ENCODE results near the gene OR6C6.

DNA sequence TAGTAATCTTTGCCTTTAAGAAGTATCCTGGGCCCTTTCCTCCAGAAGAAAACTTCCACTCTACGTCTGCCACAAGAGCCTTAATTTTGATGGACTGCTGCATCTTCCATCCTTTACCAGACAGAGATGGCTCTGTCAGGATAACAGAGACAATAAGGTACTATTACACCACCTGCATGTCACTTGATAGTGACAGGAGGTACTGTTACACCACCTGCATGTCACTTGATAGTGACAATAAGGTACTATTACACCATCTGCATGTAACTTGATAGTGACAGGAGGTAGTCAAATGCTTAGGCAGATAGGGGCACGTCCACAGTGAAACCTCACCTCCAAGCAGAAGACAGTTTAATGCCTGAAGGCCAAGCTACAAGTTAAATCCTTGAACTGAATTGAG is 38.1 kb downstream of the OR6C6 start:
- TF ChIP-seq, protein P1, sequence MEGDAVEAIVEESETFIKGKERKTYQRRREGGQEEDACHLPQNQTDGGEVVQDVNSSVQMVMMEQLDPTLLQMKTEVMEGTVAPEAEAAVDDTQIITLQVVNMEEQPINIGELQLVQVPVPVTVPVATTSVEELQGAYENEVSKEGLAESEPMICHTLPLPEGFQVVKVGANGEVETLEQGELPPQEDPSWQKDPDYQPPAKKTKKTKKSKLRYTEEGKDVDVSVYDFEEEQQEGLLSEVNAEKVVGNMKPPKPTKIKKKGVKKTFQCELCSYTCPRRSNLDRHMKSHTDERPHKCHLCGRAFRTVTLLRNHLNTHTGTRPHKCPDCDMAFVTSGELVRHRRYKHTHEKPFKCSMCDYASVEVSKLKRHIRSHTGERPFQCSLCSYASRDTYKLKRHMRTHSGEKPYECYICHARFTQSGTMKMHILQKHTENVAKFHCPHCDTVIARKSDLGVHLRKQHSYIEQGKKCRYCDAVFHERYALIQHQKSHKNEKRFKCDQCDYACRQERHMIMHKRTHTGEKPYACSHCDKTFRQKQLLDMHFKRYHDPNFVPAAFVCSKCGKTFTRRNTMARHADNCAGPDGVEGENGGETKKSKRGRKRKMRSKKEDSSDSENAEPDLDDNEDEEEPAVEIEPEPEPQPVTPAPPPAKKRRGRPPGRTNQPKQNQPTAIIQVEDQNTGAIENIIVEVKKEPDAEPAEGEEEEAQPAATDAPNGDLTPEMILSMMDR (IDR thresholded peaks at IDR 0.05; ENCODE audit: borderline replicate concordance, extremely low read depth, low read length, poor library complexity, severe bottlenecking) = no peak
- no peak for TF ChIP-seq EZH2 (IDR thresholded peaks at IDR 0.05; ENCODE audit: borderline replicate concordance, low read depth, low read length, severe bottlenecking)

Measured in DND-41 (cell line).